HG02970 (cell line): ENCODE data around the gene CRELD1.
A peak's percentile ranks its signal among the peaks of the same experiment; 100 is the strongest.
"Not testable (repeated sequence)": the region's sequence is repeated elsewhere in the genome, so short reads cannot be mapped to it uniquely, and the experiment has no call there.

Source experiments
- ATAC-seq: cut with Tn5 transposase; IDR thresholded peaks from one replicate; pipeline ENCODE4 v1.9.1; 2021; ENCODE audit warnings: mild to moderate bottlenecking, moderate library complexity, moderate number of reproducible peaks; ENCODE audit not compliant: unreplicated experiment, low FRiP score

The CRELD1 gene

DNA sequence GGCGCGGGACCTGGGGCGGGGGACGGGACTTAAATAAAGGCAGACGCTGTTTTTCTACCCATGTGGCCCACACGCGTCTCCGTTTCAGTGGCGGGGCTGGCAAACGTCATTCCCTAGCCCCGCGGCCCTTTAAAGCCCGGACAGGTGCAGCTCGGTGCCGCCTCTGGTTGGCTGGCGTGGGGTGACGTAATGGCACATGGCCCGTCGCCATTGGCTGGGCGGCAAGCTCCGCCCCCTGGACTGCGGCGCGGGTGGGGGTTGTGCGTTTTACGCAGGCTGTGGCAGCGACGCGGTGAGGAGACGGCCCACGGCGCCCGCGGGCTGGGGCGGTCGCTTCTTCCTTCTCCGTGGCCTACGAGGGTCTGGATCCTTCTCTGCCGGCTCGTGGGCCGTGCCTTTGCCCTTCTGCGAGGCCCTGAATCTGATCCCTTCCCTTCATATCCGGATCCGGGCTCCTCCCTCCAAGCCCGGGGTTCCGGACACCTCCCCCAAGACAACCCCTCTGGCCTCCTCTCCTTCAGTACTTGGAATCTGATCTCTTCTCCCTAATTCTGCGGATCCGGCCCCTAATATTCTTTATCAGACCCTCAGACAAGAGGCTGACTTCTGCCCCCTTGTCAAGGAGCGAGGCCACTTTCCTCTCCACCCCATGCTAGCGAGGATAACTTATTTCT is at the start of gene CRELD1:
Gene CRELD1 (plus strand): TSS at position 274 of the 674 bp plus-strand sequence. CDS start 605 bp downstream, outside the sequence.
- ATAC-seq: peak; percentile 81

- ATAC-seq: no peak
Observed at GRCh38 chr3:9884555-9885165, 49.0 kb upstream of the CRELD1 start.

DNA sequence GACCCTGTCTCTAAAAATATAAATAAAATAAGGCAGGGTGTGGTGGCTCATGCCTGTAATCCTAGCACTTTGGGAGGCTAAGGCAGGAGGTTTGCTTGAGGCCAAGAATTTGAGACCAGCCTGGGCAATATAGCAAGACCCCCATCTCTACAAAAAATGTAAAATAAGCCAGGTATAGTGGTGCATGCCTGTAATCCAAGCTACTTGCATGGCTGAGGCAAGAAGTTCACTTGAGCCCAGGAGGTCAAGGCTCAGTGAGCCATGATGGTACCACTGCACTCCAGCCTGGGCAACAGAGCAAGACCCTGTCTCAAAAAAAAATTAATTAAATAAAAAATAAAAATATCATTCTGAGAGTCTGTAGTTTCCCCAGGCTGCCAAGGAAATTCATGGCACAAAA is 47.3 kb upstream of the CRELD1 start:
- ATAC-seq: no peak

- no peak for ATAC-seq
Observed at GRCh38 chr3:9887480-9887879, 46.2 kb upstream of the CRELD1 start.

GRCh38 chr3:9888540-9888939 is 45.1 kb upstream of the CRELD1 start:
- ATAC-seq: no peak

GRCh38 chr3:9889405-9889804 is 44.2 kb upstream of the CRELD1 start:
- no peak for ATAC-seq

- ATAC-seq: peak; percentile 78
Observed at GRCh38 chr3:9890249-9891071, 43.2 kb upstream of the CRELD1 start, which contains the start of gene JAGN1. Gene JAGN1, plus strand, starts transcription at chr3:9890610. Its CDS starts 113 bp downstream, at chr3:9890723.

DNA sequence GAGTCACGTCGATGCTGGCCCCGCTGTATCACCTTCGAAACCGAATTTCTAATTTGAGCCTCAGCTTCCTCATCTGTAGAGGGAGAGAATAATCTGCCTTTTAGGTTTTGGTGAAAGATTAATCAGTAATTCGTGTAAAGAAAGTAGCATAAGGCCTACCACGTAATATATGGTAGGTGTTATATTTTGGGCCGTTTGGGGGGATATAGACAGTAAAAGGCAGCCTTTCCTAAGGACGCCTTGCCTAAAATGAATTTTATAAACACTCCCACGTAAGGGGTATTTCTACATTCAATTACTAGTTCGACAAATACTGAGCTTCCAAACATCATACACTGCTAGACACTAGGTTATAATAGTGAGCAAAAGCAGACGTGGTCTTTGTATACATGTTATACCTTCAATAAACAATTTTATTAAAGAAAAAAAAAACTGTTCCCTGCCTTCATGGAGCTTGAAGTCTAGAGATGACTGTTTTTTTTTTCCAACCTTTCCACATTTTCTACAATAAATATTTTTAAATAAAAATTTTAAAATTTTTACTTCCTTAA is 42.5 kb upstream of the CRELD1 start:
- ATAC-seq: no peak

DNA sequence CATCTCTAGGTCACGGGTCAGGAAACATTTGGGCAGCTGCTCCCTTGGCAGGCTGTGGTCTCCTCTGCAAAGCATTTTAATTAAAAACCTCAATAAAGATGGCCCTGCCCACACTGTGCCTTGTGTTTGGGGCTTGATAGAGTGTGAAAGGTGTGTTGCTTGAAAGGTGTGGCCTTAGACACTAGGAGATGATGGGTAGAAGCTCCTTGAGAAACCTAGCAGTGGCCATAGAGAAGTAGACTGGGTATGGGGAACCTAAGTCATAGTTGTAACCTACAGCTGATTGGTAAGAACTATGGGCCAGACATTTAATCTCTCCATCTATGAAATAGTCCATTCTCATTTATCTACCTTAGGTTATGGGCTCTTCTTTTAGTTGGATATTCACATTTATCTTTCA is 39.9 kb upstream of the CRELD1 start:
- no peak for ATAC-seq

DNA sequence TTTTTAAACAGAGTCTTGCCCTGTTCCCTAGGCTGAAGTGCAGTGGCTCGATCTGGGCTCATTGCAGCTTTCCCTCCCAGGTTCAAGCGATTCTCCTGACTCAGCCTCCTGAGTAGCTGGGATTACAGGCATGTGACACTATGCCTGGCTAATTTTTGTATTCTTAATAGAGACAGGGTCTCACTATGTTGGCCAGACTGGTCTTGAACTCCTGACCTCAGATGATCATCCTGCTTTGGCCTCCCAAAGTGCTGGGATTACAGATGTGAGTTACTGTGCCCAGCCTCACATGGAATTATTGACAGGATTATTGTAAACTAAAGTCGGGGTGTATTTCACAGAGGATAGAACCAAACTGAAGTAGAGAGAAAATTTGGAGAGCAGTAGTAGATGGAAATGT is 37.9 kb upstream of the CRELD1 start:
- not testable (repeated sequence) for ATAC-seq

DNA sequence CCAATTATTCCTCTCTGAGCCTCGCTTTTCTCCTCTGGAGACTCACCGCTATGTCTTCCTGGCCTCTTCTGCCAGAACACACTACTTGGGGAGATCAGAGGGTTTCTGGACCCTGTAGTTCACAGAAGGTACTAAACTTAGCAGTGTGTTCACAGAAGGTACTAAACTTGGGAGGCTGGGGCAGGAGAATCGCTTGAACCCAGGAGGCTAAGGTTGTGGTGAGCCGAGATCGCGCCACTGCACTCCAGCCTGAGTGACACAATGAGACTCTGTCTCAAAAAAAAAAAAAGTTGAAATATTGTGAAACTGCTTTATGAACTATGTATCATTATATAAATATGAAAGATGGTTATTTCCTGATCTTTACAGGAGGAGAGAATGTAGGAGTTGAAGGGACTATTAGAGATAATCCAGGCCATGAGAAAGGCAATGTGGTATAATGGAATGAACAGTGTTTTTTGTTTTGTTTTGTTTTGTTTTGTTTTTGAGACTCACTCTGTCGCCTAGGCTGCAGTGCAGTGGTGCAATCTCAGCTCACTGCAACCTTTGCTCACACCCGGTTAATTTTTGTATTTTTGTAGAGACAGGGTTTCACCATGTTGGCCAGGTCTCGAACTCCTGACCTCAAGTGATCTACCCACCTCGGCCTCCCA is 36.8 kb upstream of the CRELD1 start:
- not testable (repeated sequence) for ATAC-seq

GRCh38 chr3:9897408-9898372 is 35.9 kb upstream of the CRELD1 start:
- ATAC-seq: no peak

GRCh38 chr3:9898467-9899241 is 35.0 kb upstream of the CRELD1 start:
- no peak for ATAC-seq

DNA sequence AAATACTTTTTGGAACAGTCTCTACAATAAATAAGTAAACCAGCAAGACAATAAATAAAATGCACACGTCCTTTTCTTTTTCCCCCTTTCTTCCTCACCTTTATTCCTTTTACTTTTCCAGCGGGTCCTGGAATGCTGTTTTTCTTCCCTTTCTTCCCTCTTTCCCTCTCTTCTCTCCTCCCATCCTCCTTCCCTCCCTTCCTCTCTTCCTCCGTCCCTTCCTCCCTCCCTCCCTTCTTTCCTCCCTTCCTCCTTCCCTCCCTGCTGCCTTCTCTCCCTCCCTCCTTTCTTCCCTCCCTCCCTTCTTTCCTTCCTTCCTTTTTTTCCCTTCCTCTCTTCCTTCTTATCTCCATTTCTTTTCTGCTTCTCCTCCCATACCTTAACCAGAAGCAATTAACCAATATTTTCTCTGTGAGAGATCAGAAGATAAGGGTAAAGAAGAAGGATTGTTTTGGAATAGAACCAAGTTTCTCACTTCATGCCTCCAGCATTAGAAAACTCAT is 34.3 kb upstream of the CRELD1 start:
- ATAC-seq: no peak

- not testable (repeated sequence) for ATAC-seq
Observed at GRCh38 chr3:9900965-9901415, 32.6 kb upstream of the CRELD1 start.

DNA sequence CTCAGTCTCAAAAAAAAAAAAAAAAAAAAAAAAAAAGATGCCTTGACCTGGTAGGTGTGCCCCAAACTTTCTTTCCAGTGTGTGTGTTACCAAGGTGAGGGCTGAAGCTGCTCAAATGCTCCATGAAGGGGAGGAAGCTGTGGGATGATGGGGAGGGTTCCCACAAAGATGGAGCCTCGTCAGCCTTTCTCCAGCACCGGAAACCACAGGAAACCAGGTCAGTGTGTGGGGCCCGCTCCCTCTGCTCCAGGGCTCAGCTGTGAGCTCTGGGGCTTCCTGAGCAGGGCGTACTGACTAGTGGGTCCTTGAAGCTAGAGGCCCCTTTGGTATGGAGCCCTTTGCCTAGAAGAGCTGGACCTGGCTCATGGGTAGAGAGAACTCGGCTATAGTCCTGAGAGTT is 31.7 kb upstream of the CRELD1 start:
- ATAC-seq: no peak

- no peak for ATAC-seq
Observed at GRCh38 chr3:9902372-9903237, 31.0 kb upstream of the CRELD1 start, which contains the start of gene IL17RE. Gene IL17RE, plus strand, starts transcription at chr3:9902848. Its CDS starts 85 bp downstream, at chr3:9902933.
